Heart left ventricle (tissue), 16 donors: Measurements from ENCODE around the gene XK. TPM values are rescaled to one million over a fixed set of nuclear protein-coding genes. Genes with fewer than 3 reads are reported as not detected.
A peak's percentile ranks its signal among the peaks of the same experiment; 100 is the strongest.

Experiments
- ATAC-seq, 4 donors: fragments of 200-7000 bp; cut with Tn5 transposase; one replicate each; pipeline ENCODE4 v1.9.1; 2020 to 2022; ENCODE audit warnings: moderate library complexity in 4 of 4, mild to moderate bottlenecking in 3 of 4, moderate number of reproducible peaks in 1 of 4
- DNase-seq, 5 donors: peaks; one replicate each; pipeline ENCODE4 v3.0.0-alpha.2; 2020
- H3K27ac ChIP-seq, 12 donors: fragments of 200-600 bp; sonication (generic) in 4 of 12; one replicate each; pipeline versions ENCODE4 v1.5.0 to v1.8.0; 2016 to 2022; ENCODE audit warnings: mild to moderate bottlenecking in 2 of 12
- H3K27me3 ChIP-seq, 9 donors: fragments of 200-600 bp; sonication (generic) in 2 of 9; one replicate each; pipeline versions ENCODE4 v1.5.1 to v1.8.0; 2016 to 2022; ENCODE audit warnings: mild to moderate bottlenecking in 3 of 9
- H3K36me3 ChIP-seq, 9 donors: fragments of 200-600 bp; sonication (generic) in 2 of 9; one replicate each; pipeline versions ENCODE4 v1.5.0 to v1.8.0; 2018 to 2022; ENCODE audit warnings: mild to moderate bottlenecking in 2 of 9
- H3K4me1 ChIP-seq, 12 donors: fragments of 200-600 bp; sonication (generic) in 4 of 12; one replicate each; pipeline versions ENCODE4 v1.5.0 to v1.8.0; 2016 to 2022; ENCODE audit warnings: mild to moderate bottlenecking in 3 of 12
- H3K4me3 ChIP-seq, 12 donors: fragments of 200-600 bp; sonication (generic) in 4 of 12; one replicate each; pipeline versions ENCODE4 v1.5.0 to v1.8.0; 2017 to 2022; ENCODE audit warnings: mild to moderate bottlenecking in 9 of 12, moderate library complexity in 4 of 12
- H3K9me3 ChIP-seq, 12 donors: fragments of 200-600 bp; sonication (generic) in 4 of 12; one replicate each; pipeline versions ENCODE4 v1.5.0 to v1.8.0; 2016 to 2022; ENCODE audit warnings: mild to moderate bottlenecking in 1 of 12
- POLR2A ChIP-seq, 2 donors: fragments of 450-650 bp; IDR thresholded peaks; one replicate each; pipeline ENCODE4 v1.6.1; 2017; ENCODE audit warnings: antibody characterized with exemption in 2 of 2, mild to moderate bottlenecking in 2 of 2, moderate library complexity in 2 of 2
- WGBS, 4 donors: extraction: QIAGEN DNeasy Blood & Tissue Kit in 2 of 4; methylation state at CpG; one replicate each; pipeline versions ENCODE4 v1.1.5 to v1.1.7; 2013 to 2018; 5-methylcytosine and 5-hydroxymethylcytosine counted together
- intact Hi-C, 10 donors: fragments of 100-400 bp; cut with DNase I; formaldehyde crosslinking; loops; one replicate each; pipeline versions ENCODE4 v1.11.1 to v1.14.2; 2022
- polyA plus RNA-seq, 2 donors: library from polyadenylated mRNA; stranded (reverse); fragments of 200-250 nt; gene quantifications; one replicate each; pipeline ENCODE4 v1.2.3, GENCODE V29; 2013
- total RNA-seq, 9 donors: library from RNA; depleted of rRNA in 2 of 9; stranded (reverse); fragments of >200 nt in 2 of 9; fragmentation: NEBNext Ultra II Directional in 3 of 9; extraction: Animal tissue kit (Norgen Biotek cat#: 25700) in 3 of 9; gene quantifications; one replicate each; pipeline versions ENCODE4 v1.1.0 to v1.2.4, GENCODE V29; 2016 to 2023
- TF ChIP-seq, protein P1 (sequence below), 12 donors: fragments of 200-600 bp; sonication (generic) in 4 of 12; IDR thresholded peaks; one replicate each; pipeline versions ENCODE4 v1.5.0 to v1.8.0; 2018 to 2022; ENCODE audit warnings: antibody characterized with exemption in 12 of 12, mild to moderate bottlenecking in 5 of 12
- donor health status: ischemic (EF 13 %, LVEDD 7.1; RV severe dilation, severe dysfunction).
- donor health status: healthy with polysubstance abuse.
- donor health status: DM: no; HTN: yes; CAD: no.
- donor health status: DM: no; HTN: no; CAD: no.
- donor health status: ischemic (EF 25% LVEDD 6.9; RV normal size, moderate dysfunction).
- donor health status: ischemic (EF 25% LVEDD 5.7; RV mildly dilated, moderate dysfunction).
- donor health status: healthy.
- donor health status: DM: yes; HTN: yes; CAD: no.
- donor health status: ischemic (EF 35%, LVEDD 5.7; RV mildly dilated, moderate dysfunction).
- donor health status: nonischemic (EF 11% LVEDD 7.7; RV severe dilation, severe dysfunction).
- donor health status: DM: yes; HTN: yes; CAD: no.
- donor health status: PGD.
- donor health status: ischemic (EF 29% LVEDD 5.4; RV normal size, mild dysfunction).
- donor health status: nonischemic (EF 23%, LVEDD 6.1; RV moderate dilation, normal function).

XK gene
- total and polyA plus RNA-seq, 11 donors = 2.6 to 16.4 (median 8.7) TPM

DNA sequence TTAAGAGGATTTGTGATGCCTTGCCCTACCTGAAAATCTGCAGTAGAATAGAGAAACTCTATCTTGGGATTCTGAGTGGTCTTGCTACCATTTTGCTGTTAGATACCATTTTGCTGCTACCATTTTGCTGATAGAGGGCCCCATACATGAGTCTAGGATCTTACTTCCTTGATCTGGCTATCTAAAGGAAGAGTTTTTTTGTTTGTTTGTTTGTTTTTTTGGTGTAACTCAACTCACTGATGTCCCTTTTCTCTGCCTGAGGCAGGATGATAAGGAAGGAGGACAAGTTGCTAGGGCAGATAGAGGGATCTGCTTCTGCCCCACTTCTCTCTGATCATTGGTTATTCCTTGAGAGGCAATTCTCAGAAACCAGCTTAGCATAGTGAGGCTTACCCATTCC, 31.0 kb downstream of the XK start:
- TF ChIP-seq, protein P1, sequence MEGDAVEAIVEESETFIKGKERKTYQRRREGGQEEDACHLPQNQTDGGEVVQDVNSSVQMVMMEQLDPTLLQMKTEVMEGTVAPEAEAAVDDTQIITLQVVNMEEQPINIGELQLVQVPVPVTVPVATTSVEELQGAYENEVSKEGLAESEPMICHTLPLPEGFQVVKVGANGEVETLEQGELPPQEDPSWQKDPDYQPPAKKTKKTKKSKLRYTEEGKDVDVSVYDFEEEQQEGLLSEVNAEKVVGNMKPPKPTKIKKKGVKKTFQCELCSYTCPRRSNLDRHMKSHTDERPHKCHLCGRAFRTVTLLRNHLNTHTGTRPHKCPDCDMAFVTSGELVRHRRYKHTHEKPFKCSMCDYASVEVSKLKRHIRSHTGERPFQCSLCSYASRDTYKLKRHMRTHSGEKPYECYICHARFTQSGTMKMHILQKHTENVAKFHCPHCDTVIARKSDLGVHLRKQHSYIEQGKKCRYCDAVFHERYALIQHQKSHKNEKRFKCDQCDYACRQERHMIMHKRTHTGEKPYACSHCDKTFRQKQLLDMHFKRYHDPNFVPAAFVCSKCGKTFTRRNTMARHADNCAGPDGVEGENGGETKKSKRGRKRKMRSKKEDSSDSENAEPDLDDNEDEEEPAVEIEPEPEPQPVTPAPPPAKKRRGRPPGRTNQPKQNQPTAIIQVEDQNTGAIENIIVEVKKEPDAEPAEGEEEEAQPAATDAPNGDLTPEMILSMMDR (IDR thresholded peaks at IDR 0.05) = no peak
- TF ChIP-seq POLR2A (IDR thresholded peaks at IDR 0.05) = no peak
- no peak overlapping the region for H3K4me3 ChIP-seq
- H3K27ac ChIP-seq = no peak overlapping the region
- H3K27me3 ChIP-seq = peaks cover 0 to 7% (median 0%) of the 10 kb centered on the region in 9 donors
- ATAC-seq (no peak), DNase-seq (no peak)
- H3K9me3 ChIP-seq = no peaks in the 10 kb centered on the region
- no peaks in the 10 kb centered on the region for H3K36me3 ChIP-seq
- intact Hi-C loops = no loop called here
- H3K4me1 ChIP-seq = no peaks in the 10 kb centered on the region

DNA sequence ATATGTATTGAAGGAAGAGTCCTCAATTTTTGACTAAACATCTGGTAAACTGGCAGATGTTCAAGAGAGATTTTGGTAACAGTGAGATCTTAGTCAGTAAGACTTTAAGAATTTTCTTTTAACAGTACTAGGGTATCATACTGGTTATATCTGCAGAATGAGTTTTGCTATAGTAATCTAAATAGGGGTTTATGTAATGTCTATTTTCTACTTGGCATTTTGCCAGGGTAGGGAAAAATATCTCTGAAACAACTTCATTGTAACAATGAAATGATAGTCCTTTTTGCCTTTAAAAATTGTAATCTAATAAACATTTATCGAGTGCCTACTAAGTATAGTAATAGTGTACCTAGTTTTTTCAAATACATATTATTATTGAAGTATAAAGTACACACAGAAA, 32.1 kb downstream of the XK start:
- H3K4me1 ChIP-seq = peaks cover 0 to 4% (median 0%) of the 10 kb centered on the region in 12 donors
- H3K27me3 ChIP-seq = peaks cover 0 to 4% (median 0%) of the 10 kb centered on the region in 9 donors
- no peak overlapping the region for H3K27ac ChIP-seq
- H3K36me3 ChIP-seq = no peaks in the 10 kb centered on the region
- H3K4me3 ChIP-seq = no peak overlapping the region
- ATAC-seq = no peak
- 51 to 65% (median 62%) methylated on average over 1 of the region's 1 CpG for WGBS, 4 donors
- intact Hi-C loops = no loop called here
- TF ChIP-seq, protein P1 (IDR thresholded peaks at IDR 0.05) = no peak
- TF ChIP-seq POLR2A (IDR thresholded peaks at IDR 0.05) = no peak
- H3K9me3 ChIP-seq = no peaks in the 10 kb centered on the region
- no peak for DNase-seq

DNA sequence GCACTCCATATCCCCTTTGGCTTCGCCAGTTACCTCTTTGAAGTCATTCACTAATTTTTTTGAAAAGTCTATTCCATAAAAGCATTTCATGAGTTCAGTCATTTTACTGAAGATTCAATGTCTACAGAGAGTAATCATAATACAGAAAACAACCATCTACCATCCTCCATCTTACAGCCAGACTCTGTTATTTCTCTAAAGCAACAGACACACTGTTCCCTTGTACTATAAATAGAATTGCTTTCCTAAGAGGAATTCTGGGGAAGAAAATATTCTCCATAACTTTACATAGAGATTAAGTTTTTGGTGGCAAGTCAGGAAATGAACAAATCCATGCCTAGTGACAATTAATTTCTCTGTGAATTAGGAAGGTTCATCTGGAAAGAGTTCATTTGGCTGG, 37.0 kb downstream of the XK start:
- ATAC-seq (peak in 2 of 4 donors; percentile 51 to 52), DNase-seq (no peak)
- 56 to 91% (median 71%) methylated on average over 1 of the region's 1 CpG for WGBS, 4 donors
- Histone ChIP-seq H3K4me1 (peaks cover 0 to 4% (median 0%) of the 10 kb centered on the region in 12 donors), H3K27me3 (no peaks in the 10 kb centered on the region), H3K36me3 (no peaks in the 10 kb centered on the region), H3K9me3 (no peaks in the 10 kb centered on the region), H3K27ac (peak overlapping the region in 9 of 12 donors; percentile 18 to 63 (median 52)), H3K4me3 (no peak overlapping the region)
- TF ChIP-seq POLR2A (IDR thresholded peaks at IDR 0.05) = no peak
- intact Hi-C loops = no loop called here

DNA sequence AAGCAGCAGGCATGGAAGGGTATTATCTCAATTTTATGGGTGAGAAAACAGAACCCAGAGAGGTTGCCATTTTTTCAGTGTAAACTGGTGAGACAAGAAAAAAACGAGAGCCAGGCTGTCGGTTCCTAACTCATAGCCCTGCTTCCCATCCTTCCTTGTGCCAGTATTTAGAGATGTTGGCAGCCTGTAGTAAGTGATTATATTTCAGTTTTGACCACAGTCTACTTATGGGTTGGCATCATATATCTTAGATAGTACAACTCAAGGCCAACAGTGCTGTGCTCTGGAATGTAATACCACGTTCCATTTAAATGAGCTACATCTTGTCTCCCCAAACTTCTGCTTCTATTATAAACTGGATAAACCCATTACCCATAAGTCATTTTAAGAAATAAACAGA, 40.8 kb downstream of the XK start:
- Histone ChIP-seq H3K27me3 (peaks cover 0 to 5% (median 0%) of the 10 kb centered on the region in 9 donors), H3K9me3 (no peaks in the 10 kb centered on the region), H3K4me3 (no peak overlapping the region), H3K27ac (no peak overlapping the region), H3K36me3 (no peaks in the 10 kb centered on the region), H3K4me1 (peaks cover 0 to 4% (median 0%) of the 10 kb centered on the region in 12 donors)
- intact Hi-C loops = no loop called here
- TF ChIP-seq POLR2A (IDR thresholded peaks at IDR 0.05) = no peak
- TF ChIP-seq, protein P1 (IDR thresholded peaks at IDR 0.05) = no peak
- ATAC-seq (no peak), DNase-seq (no peak)
- 68 to 90% (median 77%) methylated on average over 3 of the region's 3 CpGs for WGBS, 4 donors

DNA sequence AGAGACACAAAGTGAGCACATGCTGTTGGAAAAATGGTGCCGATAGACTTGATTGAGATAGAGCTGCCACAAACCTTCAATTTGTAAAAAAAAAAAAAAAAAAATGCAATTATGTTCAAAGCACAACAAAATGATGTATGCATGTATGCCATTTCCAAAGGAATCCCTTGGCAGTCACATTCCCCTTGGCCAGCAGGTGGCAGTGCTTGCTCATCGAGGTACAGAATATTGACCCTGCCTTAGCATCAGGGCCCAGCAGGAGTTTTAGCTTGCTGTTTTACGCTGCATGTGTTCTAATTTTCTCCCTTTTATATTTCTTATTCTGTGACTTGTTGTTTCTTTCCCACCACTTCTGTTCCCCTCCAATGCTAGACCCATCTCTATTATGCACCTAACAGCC, 59.8 kb downstream of the XK start:
- ATAC-seq (peak; percentile 55 to 72 (median 70)), DNase-seq (peak; percentile 45 to 79 (median 65))
- WGBS, 4 donors = 16 to 24% (median 22%) methylated on average over 3 of the region's 3 CpGs
- Histone ChIP-seq H3K36me3 (no peaks in the 10 kb centered on the region), H3K9me3 (no peaks in the 10 kb centered on the region), H3K4me3 (no peak overlapping the region), H3K27me3 (peaks cover 0 to 10% (median 0%) of the 10 kb centered on the region in 9 donors), H3K4me1 (peaks cover 0 to 10% (median 0%) of the 10 kb centered on the region in 12 donors), H3K27ac (peak overlapping the region in 1 of 12 donors; percentile 71)
- no peak for TF ChIP-seq POLR2A (IDR thresholded peaks at IDR 0.05)
- TF ChIP-seq, protein P1 (IDR thresholded peaks at IDR 0.05) = peak; percentile 57 to 86 (median 66)
- intact Hi-C loops = loop anchor here in 9 of 10 donors (1.0 to 10.0 kb wide), 9 partner anchors 77 to 429 kb away; no protein-coding TSS in a partner anchor
